ENCODE data around the gene DNAJB14.
"Not testable (repeated sequence)": the region's sequence is repeated elsewhere in the genome, so short reads cannot be mapped to it uniquely, and the experiment has no call there.

DNAJB14 gene

DNA sequence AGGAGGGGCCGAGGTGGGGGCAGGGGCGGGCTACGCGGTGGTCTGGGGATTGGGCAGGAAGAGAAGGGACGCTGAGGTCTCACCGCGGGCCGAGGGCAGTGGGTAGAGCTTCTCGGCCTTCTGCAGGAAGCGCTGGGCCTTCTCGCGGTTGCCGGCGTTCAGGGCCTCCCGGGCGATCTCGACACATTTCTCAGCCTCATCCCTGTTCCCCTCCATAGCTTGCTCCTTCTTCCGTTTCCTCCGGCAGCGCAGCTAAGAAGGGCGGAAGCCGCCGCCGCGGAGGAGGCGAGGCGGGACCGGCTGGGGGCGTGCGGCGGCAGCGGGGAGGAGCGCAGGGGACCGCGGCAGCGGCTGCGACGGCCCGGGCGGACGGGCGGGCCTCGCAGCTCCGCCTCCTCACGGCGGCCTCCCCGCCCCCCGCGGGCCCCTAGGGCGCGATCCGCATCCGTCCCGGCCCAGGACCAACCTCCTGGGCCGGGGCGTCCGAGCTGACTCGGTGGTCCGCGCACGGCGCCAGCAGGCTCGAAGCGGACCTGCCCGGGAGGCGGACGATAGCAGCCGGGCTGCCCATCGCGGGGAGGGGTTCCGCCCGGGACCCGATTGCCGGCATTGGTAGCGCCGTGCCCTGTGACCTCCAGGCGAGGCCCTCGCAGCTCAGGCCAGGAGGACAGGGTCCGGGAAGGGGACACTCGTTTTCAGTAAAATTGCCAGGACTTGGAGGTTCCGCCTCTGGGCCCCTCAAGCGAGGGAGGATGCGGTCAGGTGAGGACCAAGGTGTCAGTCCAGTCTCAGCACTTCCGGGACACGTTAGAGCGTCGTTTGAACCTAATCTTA, at the start of gene DNAJB14:
DNAJB14 (minus strand) TSS at position 263 of the 834 bp plus-strand sequence; CDS start at position 216, 47 bp downstream.
- peak; percentile 4 to 40 for DNase-seq

DNA sequence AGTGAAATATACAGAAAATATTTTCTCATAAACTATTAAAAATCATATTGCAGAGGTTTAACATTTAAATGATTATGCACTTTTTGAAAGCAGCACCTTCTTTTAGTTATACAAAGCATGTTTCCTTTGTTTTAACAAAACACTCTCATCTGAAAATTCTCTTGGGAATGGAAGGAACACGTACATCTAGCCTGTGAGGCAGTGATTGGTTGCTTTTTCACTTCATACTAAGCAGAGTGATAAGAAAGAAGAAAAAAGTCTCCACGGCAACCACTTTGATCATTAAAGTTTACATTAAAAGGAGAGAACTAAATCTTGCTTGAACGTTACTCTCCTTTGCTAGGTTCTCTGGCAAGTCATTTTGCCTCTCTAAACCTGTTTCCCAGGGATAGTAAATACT, 45.3 kb upstream of the DNAJB14 start:
- DNase-seq: no peak

DNA sequence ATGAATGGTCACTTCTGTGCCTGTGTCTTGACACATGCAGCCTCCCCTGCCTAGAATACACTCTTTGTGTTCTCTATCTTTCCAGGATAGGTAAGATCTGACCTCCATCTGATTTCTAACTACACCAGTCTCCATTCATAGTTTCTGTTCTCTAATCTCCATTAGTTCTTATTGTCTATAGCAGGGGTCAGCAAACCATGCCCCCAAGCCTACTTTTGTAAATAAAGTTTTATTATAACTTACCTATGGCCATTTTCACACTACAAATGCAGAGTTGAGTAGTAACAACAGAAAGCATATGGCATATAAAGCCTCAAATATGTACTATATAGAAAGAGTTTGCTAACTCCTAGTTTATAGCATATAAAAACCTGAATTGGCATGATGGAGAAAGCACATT, 41.3 kb upstream of the DNAJB14 start:
- DNase-seq: no peak

- DNase-seq: no peak
Observed at GRCh38 chr4:99986792-99987191, 40.4 kb upstream of the DNAJB14 start.

- no peak for DNase-seq
Observed at GRCh38 chr4:99983289-99983943, 37.0 kb upstream of the DNAJB14 start.

- peak in 1 of 2 experiments; percentile 15 for DNase-seq
Observed at GRCh38 chr4:99979872-99980271, 33.5 kb upstream of the DNAJB14 start.

GRCh38 chr4:99971453-99972111, 25.2 kb upstream of the DNAJB14 start:
- no peak for DNase-seq

GRCh38 chr4:99968330-99968729, 21.9 kb upstream of the DNAJB14 start:
- DNase-seq: peak in 1 of 2 experiments; percentile 1

DNA sequence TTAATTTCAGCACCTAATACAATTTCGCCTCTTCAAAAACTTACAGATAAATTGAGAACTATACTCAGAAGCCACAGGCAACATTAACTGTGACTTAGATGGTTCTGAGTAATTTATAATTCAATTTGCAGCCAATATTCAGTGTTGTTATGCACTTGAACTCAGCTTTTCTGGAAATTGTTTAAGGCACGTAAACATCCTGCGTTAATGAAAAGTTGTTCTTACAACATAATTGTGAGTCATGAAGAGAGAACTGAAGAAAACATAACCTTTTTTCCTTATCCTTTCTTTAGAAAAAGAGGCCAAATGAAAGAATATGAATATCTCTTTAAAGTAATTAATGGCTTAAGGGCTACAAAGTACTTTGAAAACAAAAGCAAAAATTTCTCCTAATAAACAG, 20.3 kb upstream of the DNAJB14 start:
- DNase-seq: no peak

- DNase-seq: no peak
Observed at GRCh38 chr4:99965674-99966350, 19.4 kb upstream of the DNAJB14 start.

- DNase-seq: no peak
Observed at GRCh38 chr4:99965173-99965572, 18.8 kb upstream of the DNAJB14 start.

- DNase-seq: no peak
Observed at GRCh38 chr4:99961711-99962110, 15.3 kb upstream of the DNAJB14 start.

DNA sequence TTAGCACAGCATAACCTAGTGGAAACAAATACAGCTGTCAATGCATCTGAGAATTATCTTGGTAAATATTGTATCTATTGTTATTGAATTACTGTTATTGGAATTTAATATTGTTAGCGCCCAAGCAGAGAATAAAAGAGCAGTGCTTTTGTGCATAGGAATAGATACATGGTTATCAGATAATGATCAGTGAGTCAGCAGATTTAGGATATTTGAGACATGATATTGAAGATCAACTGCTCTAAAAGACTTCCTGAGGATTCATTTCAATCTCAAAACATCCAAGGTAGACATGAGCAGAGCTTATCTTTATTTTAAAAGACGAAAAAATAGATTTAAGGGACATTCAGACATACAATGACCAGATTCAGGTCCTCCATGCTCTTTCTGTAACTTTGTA, 14.2 kb upstream of the DNAJB14 start:
- DNase-seq: no peak

DNA sequence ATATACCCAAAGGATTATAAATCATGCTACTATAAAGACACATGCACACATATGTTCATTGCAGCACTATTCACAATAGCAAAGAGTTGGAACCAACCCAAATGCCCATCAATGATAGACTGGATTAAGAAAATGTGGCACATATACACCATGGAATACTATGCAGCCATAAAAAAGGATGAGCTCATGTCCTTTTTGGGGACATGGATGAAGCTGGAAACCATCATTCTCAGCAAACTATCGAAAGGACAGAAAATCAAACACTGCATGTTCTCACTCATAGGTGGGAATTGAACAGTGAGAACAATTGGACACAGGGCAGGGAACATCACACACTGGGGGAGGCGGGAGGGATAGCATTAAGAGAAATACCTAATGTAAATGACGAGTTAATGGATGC, 11.8 kb upstream of the DNAJB14 start:
- not testable (repeated sequence) for DNase-seq

DNA sequence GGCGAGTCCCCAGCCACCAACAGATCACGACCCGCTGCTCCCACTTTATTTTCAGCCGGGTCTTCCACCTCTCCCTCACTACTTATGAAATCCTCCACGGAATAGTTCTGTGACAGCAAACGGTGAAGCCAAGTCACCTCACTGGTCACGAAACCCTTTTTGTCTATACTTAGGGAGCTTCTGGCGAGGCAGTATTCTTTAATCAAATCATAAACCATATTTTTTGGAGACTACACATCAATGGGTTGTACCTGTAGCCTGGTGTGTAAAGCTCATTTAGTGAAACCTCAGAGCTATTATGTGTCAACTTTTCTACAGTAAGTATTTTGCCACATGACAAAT, 4.5 kb upstream of the DNAJB14 start:
- DNase-seq: no peak

- peak; percentile 90 to 92 for DNase-seq
Observed at GRCh38 chr4:99949999-99950912, 3.8 kb upstream of the DNAJB14 start, which contains the start of gene H2AZ1. H2AZ1 (minus strand) TSS chr4:99950275; CDS start chr4:99950170, 105 bp downstream.

- DNase-seq: peak; percentile 48 to 87
Observed at GRCh38 chr4:99949034-99949998, 2.9 kb upstream of the DNAJB14 start.

DNA sequence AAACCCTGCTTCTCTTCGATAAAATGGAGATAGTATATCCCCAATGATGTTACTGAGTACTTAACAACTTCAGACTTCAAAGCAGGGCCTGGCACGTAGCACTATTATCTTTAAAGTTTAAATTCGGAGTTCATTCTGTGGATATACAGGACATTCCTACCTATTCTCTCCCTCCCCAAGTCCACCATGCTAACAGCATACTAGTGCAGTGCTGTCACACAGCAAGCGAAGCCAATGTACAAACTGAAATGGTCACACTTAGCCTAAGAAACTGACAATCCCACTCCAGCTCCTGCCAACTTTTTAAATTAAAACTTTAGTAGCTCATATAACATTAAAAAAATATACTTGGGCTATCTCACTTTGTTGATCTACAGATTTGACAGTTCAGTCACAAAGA, 1.2 kb upstream of the DNAJB14 start:
- peak in 1 of 2 experiments; percentile 4 for DNase-seq

- DNase-seq: no peak
Observed at GRCh38 chr4:99947190-99947578, 766 bp upstream of the DNAJB14 start.

- DNase-seq: peak in 1 of 2 experiments; percentile 12
Observed at GRCh38 chr4:99945718-99946355, 581 bp downstream of the DNAJB14 start.

Data from SW 1271 (cell line).